Measurements from ENCODE around the gene HACD2. TPM values are rescaled to one million over a fixed set of nuclear protein-coding genes. Genes with fewer than 3 reads are reported as not detected.

HACD2 gene
- total RNA-seq, 1 experiment from 2014 or later, result 27.4 TPM

DNA sequence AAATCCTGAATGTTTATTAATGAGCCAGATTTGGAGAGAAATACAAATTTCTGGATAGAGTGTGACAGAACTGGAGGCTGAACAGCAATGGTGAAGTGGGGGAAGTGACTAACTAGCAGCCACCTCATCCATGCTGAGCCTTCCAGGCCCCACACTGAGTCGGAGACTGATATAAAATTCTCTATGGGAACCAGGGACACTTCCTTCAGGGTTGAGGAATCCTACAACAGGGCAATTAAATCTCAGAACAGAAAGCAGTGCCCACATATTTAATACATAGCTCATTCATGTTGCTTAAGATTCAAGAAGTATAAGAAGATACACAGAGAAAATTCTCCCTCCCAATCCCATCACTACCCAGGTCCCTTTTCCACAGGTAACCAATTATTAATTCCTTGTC, 49.3 kb downstream of the HACD2 start:
- no CpG with 5 or more reads among the region's 1 CpG for WGBS (ENCODE audit: extremely low coverage, insufficient read length, low lambda C conversion rate)
- H2BK15ac ChIP-seq (ENCODE audit: low read depth, low read length), result no peak overlapping the region
- H3K4ac ChIP-seq (ENCODE audit: low read depth, low read length), result no peak overlapping the region
- TF ChIP-seq, protein P1, sequence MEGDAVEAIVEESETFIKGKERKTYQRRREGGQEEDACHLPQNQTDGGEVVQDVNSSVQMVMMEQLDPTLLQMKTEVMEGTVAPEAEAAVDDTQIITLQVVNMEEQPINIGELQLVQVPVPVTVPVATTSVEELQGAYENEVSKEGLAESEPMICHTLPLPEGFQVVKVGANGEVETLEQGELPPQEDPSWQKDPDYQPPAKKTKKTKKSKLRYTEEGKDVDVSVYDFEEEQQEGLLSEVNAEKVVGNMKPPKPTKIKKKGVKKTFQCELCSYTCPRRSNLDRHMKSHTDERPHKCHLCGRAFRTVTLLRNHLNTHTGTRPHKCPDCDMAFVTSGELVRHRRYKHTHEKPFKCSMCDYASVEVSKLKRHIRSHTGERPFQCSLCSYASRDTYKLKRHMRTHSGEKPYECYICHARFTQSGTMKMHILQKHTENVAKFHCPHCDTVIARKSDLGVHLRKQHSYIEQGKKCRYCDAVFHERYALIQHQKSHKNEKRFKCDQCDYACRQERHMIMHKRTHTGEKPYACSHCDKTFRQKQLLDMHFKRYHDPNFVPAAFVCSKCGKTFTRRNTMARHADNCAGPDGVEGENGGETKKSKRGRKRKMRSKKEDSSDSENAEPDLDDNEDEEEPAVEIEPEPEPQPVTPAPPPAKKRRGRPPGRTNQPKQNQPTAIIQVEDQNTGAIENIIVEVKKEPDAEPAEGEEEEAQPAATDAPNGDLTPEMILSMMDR (conservative IDR thresholded peaks at IDR 0.05), result no peak
- H3K14ac ChIP-seq (ENCODE audit: insufficient read depth, low read length), result no peak overlapping the region
- no peak overlapping the region for H4K5ac ChIP-seq (ENCODE audit: insufficient read length, low read depth, low read length)
- H4K8ac ChIP-seq (replicated peaks; ENCODE audit: insufficient read length, low read depth, low read length), result no peak overlapping the region
- no peaks in the 10 kb centered on the region for H3K23me2 ChIP-seq (ENCODE audit: insufficient read length, low read depth, low read length, poor library complexity, severe bottlenecking)
- no peak overlapping the region for H2BK120ac ChIP-seq (ENCODE audit: low read depth, low read length, poor library complexity, severe bottlenecking)
- H3K9ac ChIP-seq (ENCODE audit: extremely low read depth, insufficient read length, low read length), result no peak overlapping the region
- Mint-ChIP-seq H3K27me3 (ENCODE audit: low read depth) (no peaks in the 10 kb centered on the region), H3K4me3 (no peak overlapping the region), H3K27ac (no peak overlapping the region), H3K9me3 (no peaks in the 10 kb centered on the region), H3K4me1 (no peaks in the 10 kb centered on the region), H3K36me3 (ENCODE audit: insufficient read depth in 1 of 3, low read depth in 3 of 3) (no peaks in the 10 kb centered on the region)
- H3K27ac ChIP-seq (ENCODE audit: insufficient read length, low read depth, low read length), result no peak overlapping the region
- H2BK5ac ChIP-seq (ENCODE audit: insufficient read length, low read length), result no peak overlapping the region
- no peaks in the 10 kb centered on the region for H4K20me1 ChIP-seq (ENCODE audit: control insufficient read depth, insufficient read depth, insufficient read length)
- no peaks in the 10 kb centered on the region for H3K27me3 ChIP-seq (ENCODE audit: insufficient read depth, low read length)
- no peak overlapping the region for H3K56ac ChIP-seq (ENCODE audit: insufficient read length, low read depth, low read length)
- no peaks in the 10 kb centered on the region for H3K79me2 ChIP-seq (ENCODE audit: insufficient read depth, low read length)
- no peak overlapping the region for H2AFZ ChIP-seq (ENCODE audit: low read length)
- H3K18ac ChIP-seq (ENCODE audit: insufficient read length, low read depth, low read length), result no peak overlapping the region
- no peak overlapping the region for H3T11ph ChIP-seq (ENCODE audit: low read length)
- no peak overlapping the region for H4K91ac ChIP-seq (ENCODE audit: insufficient read length, low read depth, low read length)
- no peak overlapping the region for H3K23ac ChIP-seq (ENCODE audit: insufficient read length, low read depth, low read length)
- H2BK20ac ChIP-seq (ENCODE audit: low read depth, low read length, poor library complexity, severe bottlenecking), result no peak overlapping the region
- no peak for DNase-seq
- no peaks in the 10 kb centered on the region for H3K79me1 ChIP-seq (ENCODE audit: insufficient read depth, low read depth, low read length, poor library complexity, severe bottlenecking)
- no peaks in the 10 kb centered on the region for H3K4me1 ChIP-seq (ENCODE audit: insufficient read depth, low read length)
- H3K4me2 ChIP-seq (ENCODE audit: insufficient read depth, insufficient read length, low read length), result no peak overlapping the region
- no peak overlapping the region for H2BK12ac ChIP-seq (ENCODE audit: insufficient read length, low read depth, low read length)
- H2AK5ac ChIP-seq (ENCODE audit: insufficient read length, low read length), result no peak overlapping the region
- no peaks in the 10 kb centered on the region for H3K9me3 ChIP-seq (ENCODE audit: control insufficient read depth, low read depth, low read length)

All from H9 (cell line).